Keratinocyte (primary cell): ENCODE measurements around the gene TAMALIN. TPM values are rescaled to one million over a fixed set of nuclear protein-coding genes. Genes with fewer than 3 reads are reported as not detected.

Source experiments
- DNase-seq: peaks from one replicate; pipeline ENCODE4 v3.0.0-alpha.2; 2011; ENCODE audit warnings: low read depth, missing footprints, low spot score
- FAIRE-seq: peaks from 2 replicates; lab custom pipeline; 2011; peaks lifted over from hg19 to GRCh38; lab: Jason Lieb, UNC
- H2AFZ ChIP-seq: 2 replicates; pipeline ENCODE4 v1.6.0; 2012; ENCODE audit warnings: low read length, control low read depth, inconsistent platforms; ENCODE audit not compliant: control insufficient read depth
- H3K27ac ChIP-seq: 2 replicates; pipeline ENCODE4 v1.5.1; 2011; ENCODE audit warnings: low read length; ENCODE audit not compliant: control insufficient read depth, insufficient read depth
- H3K27me3 ChIP-seq: 3 replicates; pipeline ENCODE4 v1.6.0; 2011; ENCODE audit warnings: low read length; ENCODE audit not compliant: control insufficient read depth, insufficient read depth; ENCODE audit errors: extremely low read depth
- H3K36me3 ChIP-seq, 2 experiments: 2 replicates in 1 of 2; 3 replicates in 1 of 2; pipeline ENCODE4 v1.5.1; 2011; ENCODE audit warnings: low read length in 2 of 2, mild to moderate bottlenecking in 1 of 2; ENCODE audit not compliant: control insufficient read depth in 2 of 2, insufficient read depth in 2 of 2; ENCODE audit errors: extremely low read depth in 1 of 2
- H3K4me1 ChIP-seq: 3 replicates; pipeline ENCODE4 v1.5.1; 2011; ENCODE audit warnings: low read length; ENCODE audit not compliant: control insufficient read depth, insufficient read depth; ENCODE audit errors: extremely low read depth
- H3K4me2 ChIP-seq: 3 replicates; pipeline ENCODE4 v1.6.0; 2011; ENCODE audit warnings: low read depth, low read length; ENCODE audit not compliant: control insufficient read depth, insufficient read depth; ENCODE audit errors: extremely low read depth
- H3K4me3 ChIP-seq, 3 experiments: fragments of 200-600 bp in 1 of 3; sonication (generic) in 1 of 3; 2 replicates in 2 of 3; 3 replicates in 1 of 3; pipeline ENCODE4 v1.5.1; 2011 to 2016; ENCODE audit warnings: low read length in 3 of 3, mild to moderate bottlenecking in 3 of 3, control low read depth in 2 of 3, inconsistent platforms in 1 of 3, low read depth in 1 of 3, mixed read lengths in 1 of 3, mixed run types in 1 of 3, moderate library complexity in 1 of 3; ENCODE audit not compliant: control insufficient read depth in 2 of 3, insufficient read depth in 2 of 3; ENCODE audit errors: extremely low read depth in 1 of 3
- H3K79me2 ChIP-seq: 2 replicates; pipeline ENCODE4 v1.6.0; 2012; ENCODE audit warnings: low read length; ENCODE audit not compliant: control insufficient read depth, insufficient read depth
- H3K9ac ChIP-seq: 3 replicates; pipeline ENCODE4 v1.6.0; 2011; ENCODE audit warnings: low read length; ENCODE audit not compliant: control insufficient read depth, insufficient read depth; ENCODE audit errors: extremely low read depth
- H3K9me1 ChIP-seq: 3 replicates; pipeline ENCODE4 v1.6.0; 2011; ENCODE audit warnings: low read length; ENCODE audit not compliant: control insufficient read depth, insufficient read depth; ENCODE audit errors: extremely low read depth
- H3K9me3 ChIP-seq: 2 replicates; pipeline ENCODE4 v1.5.1; 2012; ENCODE audit warnings: low read depth, low read length; ENCODE audit not compliant: control insufficient read depth
- H4K20me1 ChIP-seq: 3 replicates; pipeline ENCODE4 v1.6.0; 2011; ENCODE audit warnings: low read length; ENCODE audit not compliant: control insufficient read depth, insufficient read depth; ENCODE audit errors: extremely low read depth
- CTCF ChIP-seq, 3 experiments: IDR thresholded peaks in 1 of 3; conservative IDR thresholded peaks in 1 of 3; optimal IDR thresholded peaks in 1 of 3; 2 replicates in 2 of 3; 3 replicates in 1 of 3; pipeline versions ENCODE3 to v1.5.1; 2011; ENCODE audit warnings: low read length in 3 of 3, mild to moderate bottlenecking in 3 of 3, moderate library complexity in 2 of 3, control low read depth in 1 of 3, inconsistent platforms in 1 of 3; ENCODE audit not compliant: insufficient read depth in 2 of 3; ENCODE audit errors: extremely low read depth in 1 of 3
- EZH2 ChIP-seq: IDR thresholded peaks from one replicate; pipeline ENCODE4 v1.6.1; 2012; ENCODE audit warnings: inconsistent platforms, mild to moderate bottlenecking, low read length, moderate library complexity
- dilution Hi-C: fragments of 300-500 bp; cut with MboI; formaldehyde crosslinking; loops from one replicate; pipeline ENCODE4 v1.7.0; 2020; ENCODE audit warnings: low sequenced_read_pairs; ENCODE audit not compliant: extremely low pct_ligation_motif_present
- polyA plus RNA-seq, 5 experiments: library from polyadenylated mRNA; depleted of rRNA in 3 of 5; stranded (reverse) in 3 of 5; stranded (forward) in 1 of 5; unstranded in 1 of 5; fragments of >200 nt; gene quantifications; 1 replicate in 1 of 5; 2 replicates in 3 of 5; 3 replicates in 1 of 5; pipeline versions ENCODE4 v1.2.1 to v1.2.3, GENCODE V29; 2011 to 2012; ENCODE audit warnings: missing spikeins in 2 of 5, low read depth in 1 of 5, low replicate concordance in 1 of 5

TAMALIN gene
- polyA plus RNA-seq, 1 donor (not counting 4 experiments of a cell fraction or from before 2014, with no cell fraction given), result 0.54 TPM

- TF ChIP-seq CTCF (optimal IDR thresholded peaks at IDR 0.05 in 1 of 3, IDR thresholded peaks at IDR 0.05 in 1 of 3, conservative IDR thresholded peaks at IDR 0.05 in 1 of 3; ENCODE audit: extremely low read depth in 1 of 3, insufficient read depth in 2 of 3, low read length in 3 of 3) (no peak), EZH2 (no peak)
- DNase-seq, result no peak
- H3K4me2 ChIP-seq, result peak overlapping the region; percentile 74
- H3K4me3 ChIP-seq, result peak overlapping the region; percentile 45 to 68 (median 61)
- peak overlapping the region; percentile 11 for H3K27ac ChIP-seq
- dilution Hi-C loops, result no loop called here
- H3K9me3 ChIP-seq, result no peaks in the 10 kb centered on the region
- no peaks in the 10 kb centered on the region for H3K79me2 ChIP-seq
- H2AFZ ChIP-seq, result peak overlapping the region; percentile 50
- H3K9ac ChIP-seq, result peak overlapping the region; percentile 76
- no peaks in the 10 kb centered on the region for H4K20me1 ChIP-seq
- no peaks in the 10 kb centered on the region for H3K36me3 ChIP-seq
- FAIRE-seq, result no peak
- H3K27me3 ChIP-seq, result peaks cover 13% of the 10 kb centered on the region
- no peaks in the 10 kb centered on the region for H3K9me1 ChIP-seq
- H3K4me1 ChIP-seq, result peaks cover 19% of the 10 kb centered on the region
Measured at GRCh38 chr12:52037248-52037861, 30.6 kb downstream of the TAMALIN start.

- Histone ChIP-seq H2AFZ (no peak overlapping the region), H3K36me3 (no peaks in the 10 kb centered on the region), H3K27me3 (peaks cover 13% of the 10 kb centered on the region), H3K4me3 (no peak overlapping the region), H4K20me1 (no peaks in the 10 kb centered on the region), H3K4me2 (no peak overlapping the region), H3K9me1 (no peaks in the 10 kb centered on the region), H3K27ac (no peak overlapping the region), H3K9me3 (no peaks in the 10 kb centered on the region), H3K79me2 (no peaks in the 10 kb centered on the region), H3K9ac (no peak overlapping the region), H3K4me1 (peaks cover 10% of the 10 kb centered on the region)
- DNase-seq (no peak), FAIRE-seq (no peak)
- TF ChIP-seq EZH2 (no peak), CTCF (optimal IDR thresholded peaks at IDR 0.05 in 1 of 3, IDR thresholded peaks at IDR 0.05 in 1 of 3, conservative IDR thresholded peaks at IDR 0.05 in 1 of 3; ENCODE audit: extremely low read depth in 1 of 3, insufficient read depth in 2 of 3, low read length in 3 of 3) (no peak)
- dilution Hi-C loops, result no loop called here
Measured at GRCh38 chr12:52038447-52038846, 31.7 kb downstream of the TAMALIN start.
